Right lung (tissue), 5 donors: Measurements from ENCODE around the gene ZNF222. TPM values are rescaled to one million over a fixed set of nuclear protein-coding genes. Genes with fewer than 3 reads are reported as not detected.
A peak's percentile ranks its signal among the peaks of the same experiment; 100 is the strongest.

ENCODE experiments used
- DNase-seq, 2 donors: peaks; one replicate each; pipeline ENCODE4 v3.0.0-alpha.2; 2013
- polyA plus RNA-seq, 5 donors: library from polyadenylated mRNA; unstranded; fragments of 120-200 nt; gene quantifications; one replicate each; pipeline versions ENCODE4 v1.2.1 to v1.2.3, GENCODE V29; 2013; ENCODE audit warnings: inconsistent platforms in 1 of 5, low replicate concordance in 1 of 5; ENCODE audit not compliant: insufficient read length in 5 of 5, insufficient read depth in 1 of 5

ZNF222 gene
- polyA plus RNA-seq, 5 donors: 9.3 to 13.3 (median 11.4) TPM

GRCh38 chr19:44051650-44052402 lies 26.6 kb downstream of the ZNF222 start, which contains the start of gene ZNF223:
Gene ZNF223 (plus strand): TSS chr19:44052036. CDS start chr19:44055177, 3,141 bp downstream.
- DNase-seq: peak; percentile 91 to 94

DNA sequence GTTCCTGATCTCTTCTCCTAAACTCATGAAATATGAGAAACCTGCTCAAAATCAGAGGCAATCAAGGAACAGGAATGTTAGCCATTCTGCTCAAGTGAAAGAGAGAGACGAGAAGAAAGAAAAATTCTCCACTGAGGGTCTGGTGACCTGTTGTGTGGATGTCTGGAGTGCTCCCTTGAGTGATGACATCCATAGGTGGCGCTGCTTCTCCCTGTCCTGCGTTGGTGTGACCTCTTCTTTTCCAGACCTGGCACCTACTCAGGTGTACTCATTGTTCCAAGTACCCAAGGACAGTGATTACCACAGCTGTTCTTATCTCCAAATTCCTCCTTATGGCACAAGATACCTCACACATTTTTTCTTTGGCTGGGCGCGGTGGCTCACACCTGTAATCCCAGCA lies 30.7 kb downstream of the ZNF222 start:
- DNase-seq: no peak

- DNase-seq: no peak
Observed at GRCh38 chr19:44059229-44059628, 34.0 kb downstream of the ZNF222 start.

DNA sequence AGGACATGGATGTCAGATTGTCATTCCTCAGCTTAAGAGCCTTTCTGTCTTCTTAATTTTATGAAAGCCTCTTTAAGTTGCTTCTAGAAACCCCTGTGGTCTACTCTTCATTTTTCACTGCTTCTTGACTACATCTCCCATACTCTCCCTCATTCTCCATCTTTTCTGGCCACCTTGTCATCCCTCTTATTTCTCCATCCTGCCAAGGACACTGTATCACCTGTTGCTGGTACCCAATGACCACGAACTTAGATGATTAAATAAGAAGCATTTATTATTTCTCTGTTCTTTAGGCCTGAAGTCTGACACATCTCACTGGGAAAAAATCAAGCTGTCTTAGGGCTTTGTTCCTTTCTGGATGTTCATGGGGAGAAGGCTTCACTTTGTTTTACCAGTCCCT lies 35.9 kb downstream of the ZNF222 start:
- DNase-seq: no peak

DNA sequence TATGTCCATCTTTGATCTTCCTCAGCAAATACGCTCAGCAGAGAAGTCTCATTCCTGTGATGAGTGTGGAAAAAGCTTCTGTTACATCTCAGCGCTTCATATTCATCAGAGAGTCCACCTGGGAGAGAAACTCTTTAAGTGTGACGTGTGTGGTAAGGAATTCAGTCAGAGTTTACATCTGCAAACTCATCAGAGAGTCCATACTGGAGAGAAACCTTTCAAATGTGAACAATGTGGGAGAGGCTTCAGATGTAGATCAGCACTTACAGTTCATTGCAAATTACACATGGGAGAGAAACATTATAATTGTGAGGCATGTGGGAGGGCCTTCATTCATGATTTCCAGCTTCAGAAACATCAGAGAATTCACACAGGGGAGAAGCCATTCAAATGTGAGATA lies 41.1 kb downstream of the ZNF222 start:
- no peak for DNase-seq

GRCh38 chr19:44069415-44069814 lies 44.2 kb downstream of the ZNF222 start:
- no peak for DNase-seq

GRCh38 chr19:44071824-44072542 lies 46.8 kb downstream of the ZNF222 start, which contains the start of gene ZNF284:
Gene ZNF284 (plus strand): TSS chr19:44072159. CDS start chr19:44076390, 4,231 bp downstream.
- peak; percentile 91 for DNase-seq

- DNase-seq: no peak
Observed at GRCh38 chr19:44072543-44073401, 47.6 kb downstream of the ZNF222 start.

DNA sequence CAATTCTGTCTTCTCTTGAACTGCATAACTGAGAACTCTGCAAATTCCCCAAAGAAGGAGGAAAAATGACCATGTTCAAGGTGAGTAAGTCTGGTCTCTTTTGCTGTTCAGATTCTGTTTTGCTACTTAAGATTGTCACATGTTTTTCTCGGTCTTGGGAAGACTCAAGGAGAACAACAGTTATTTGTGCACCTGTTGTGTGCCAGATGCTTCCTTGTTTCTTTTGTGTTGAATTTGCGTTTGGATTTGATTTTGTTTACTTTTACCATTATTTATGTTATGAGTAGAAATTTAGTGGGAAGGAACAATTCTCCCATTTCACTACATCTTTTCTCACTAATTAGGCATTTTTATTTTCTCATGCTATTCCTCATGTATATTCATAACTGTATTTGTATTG lies 51.1 kb downstream of the ZNF222 start:
- DNase-seq: no peak

Other genes starting within 250 kb of the ZNF222 start
- 1 to 10 TPM; 1.3 to 2.6 (median 1.6) TPM for gene KCNN4, start 244.4 kb upstream of the ZNF222 start, polyA plus RNA-seq
- gene LYPD5, start 222.9 kb upstream of the ZNF222 start, polyA plus RNA-seq: under 1 TPM; 0.30 to 0.49 (median 0.40) TPM
- 10 to 100 TPM; 10.0 to 24.2 (median 22.8) TPM for gene ZNF283, start 198.1 kb upstream of the ZNF222 start, polyA plus RNA-seq
- gene ZNF404, start 141.4 kb upstream of the ZNF222 start, polyA plus RNA-seq: 10 to 100 TPM; 13.9 to 23.3 (median 20.9) TPM
- gene ZNF45, start 90.1 kb upstream of the ZNF222 start, polyA plus RNA-seq: 10 to 100 TPM; 23.8 to 36.1 (median 31.1) TPM
- gene ZNF221, start 74.2 kb upstream of the ZNF222 start, polyA plus RNA-seq: 1 to 10 TPM; 2.8 to 9.4 (median 9.0) TPM
- gene ZNF155, start 41.2 kb upstream of the ZNF222 start, polyA plus RNA-seq: 10 to 100 TPM; 14.2 to 21.3 (median 17.9) TPM
- gene ZNF230, start 22.4 kb upstream of the ZNF222 start, polyA plus RNA-seq: 10 to 100 TPM in 1 of 5 donors, 1 to 10 TPM in 4; 7.4 to 10.7 (median 8.8) TPM
- gene ZNF223, start 26.7 kb downstream of the ZNF222 start, polyA plus RNA-seq: 10 to 100 TPM; 11.1 to 20.0 (median 13.8) TPM
- 10 to 100 TPM in 1 of 5 donors, 1 to 10 TPM in 4; 5.9 to 10.2 (median 7.7) TPM for gene ZNF284, start 46.8 kb downstream of the ZNF222 start, polyA plus RNA-seq
- gene ZNF224, start 69.0 kb downstream of the ZNF222 start, polyA plus RNA-seq: 10 to 100 TPM; 33.2 to 54.5 (median 45.0) TPM
- 10 to 100 TPM in 4 of 5 donors, 1 to 10 TPM in 1; 7.1 to 14.7 (median 12.4) TPM for gene ZNF225, start 88.0 kb downstream of the ZNF222 start, polyA plus RNA-seq
- 10 to 100 TPM; 12.4 to 21.0 (median 19.6) TPM for gene ZNF234, start 116.2 kb downstream of the ZNF222 start, polyA plus RNA-seq
- gene ZNF226, start 139.7 kb downstream of the ZNF222 start, polyA plus RNA-seq: 10 to 100 TPM; 22.7 to 34.6 (median 27.9) TPM
- gene ZNF227, start 187.2 kb downstream of the ZNF222 start, polyA plus RNA-seq: 10 to 100 TPM; 19.2 to 33.0 (median 29.3) TPM
- 1 to 10 TPM; 4.2 to 8.5 (median 7.2) TPM for gene ZNF233, start 234.5 kb downstream of the ZNF222 start, polyA plus RNA-seq